Measurements from ENCODE around the gene GLB1L2.

The GLB1L2 gene

GRCh38 chr11:134330611-134331353 lies 1.0 kb upstream of the GLB1L2 start:
- Histone ChIP-seq H3K79me2 (ENCODE audit: control insufficient read depth, insufficient read depth, low read length) (no peaks in the 10 kb centered on the region), H4K5ac (ENCODE audit: low read length) (no peak overlapping the region), H3K4me2 (ENCODE audit: low read length) (peak overlapping the region; percentile 3), H3K4me3 (ENCODE audit: low read length) (no peak overlapping the region), H4K8ac (ENCODE audit: low read depth, low read length) (no peak overlapping the region), H3K27me3 (ENCODE audit: insufficient read depth, low read length, poor library complexity) (peaks cover 3% of the 10 kb centered on the region), H3K18ac (ENCODE audit: low read length) (no peak overlapping the region), H3K27ac (ENCODE audit: low read depth, low read length) (no peak overlapping the region), H2BK15ac (replicated peaks; ENCODE audit: low read depth) (no peak overlapping the region), H2BK5ac (ENCODE audit: low read length) (no peak overlapping the region), H3K4ac (ENCODE audit: low read depth, low read length) (no peak overlapping the region), H2BK120ac (ENCODE audit: low read depth, low read length) (no peak overlapping the region), H2AK5ac (ENCODE audit: low read length) (no peak overlapping the region), H3K23ac (ENCODE audit: low read length) (no peak overlapping the region), H3K36me3 (ENCODE audit: control insufficient read depth, insufficient read depth, low read length) (no peaks in the 10 kb centered on the region), H3K4me1 (ENCODE audit: control insufficient read depth, low read depth, low read length) (no peaks in the 10 kb centered on the region), H3K79me1 (ENCODE audit: low read length) (no peaks in the 10 kb centered on the region), H3K56ac (ENCODE audit: low read length) (peak overlapping the region; percentile 10), H3K9ac (ENCODE audit: low read length) (peak overlapping the region; percentile 16)
- peak; percentile 43 for DNase-seq
- WGBS (ENCODE audit: extremely low coverage, insufficient coverage, low lambda C conversion rate) = no CpG with 5 or more reads among the region's 22 CpGs

- H3K4ac ChIP-seq (ENCODE audit: low read depth, low read length) = no peak overlapping the region
- H3K9ac ChIP-seq (ENCODE audit: low read length) = no peak overlapping the region
- peak overlapping the region; percentile 91 for H3K4me2 ChIP-seq (ENCODE audit: low read length)
- peak; percentile 33 for DNase-seq
- H3K56ac ChIP-seq (ENCODE audit: low read length) = peak overlapping the region; percentile 56
- H3K27ac ChIP-seq (ENCODE audit: low read depth, low read length) = no peak overlapping the region
- H3K18ac ChIP-seq (ENCODE audit: low read length) = no peak overlapping the region
- no peak overlapping the region for H4K5ac ChIP-seq (ENCODE audit: low read length)
- H3K27me3 ChIP-seq (ENCODE audit: insufficient read depth, low read length, poor library complexity) = peaks cover 3% of the 10 kb centered on the region
- no peak overlapping the region for H2BK120ac ChIP-seq (ENCODE audit: low read depth, low read length)
- H3K23ac ChIP-seq (ENCODE audit: low read length) = no peak overlapping the region
- H3K4me3 ChIP-seq (ENCODE audit: low read length) = peak overlapping the region; percentile 56
- H3K79me2 ChIP-seq (ENCODE audit: control insufficient read depth, insufficient read depth, low read length) = no peaks in the 10 kb centered on the region
- no peak overlapping the region for H2BK15ac ChIP-seq (replicated peaks; ENCODE audit: low read depth)
- H2BK5ac ChIP-seq (ENCODE audit: low read length) = no peak overlapping the region
- no peaks in the 10 kb centered on the region for H3K36me3 ChIP-seq (ENCODE audit: control insufficient read depth, insufficient read depth, low read length)
- WGBS (ENCODE audit: extremely low coverage, insufficient coverage, low lambda C conversion rate) = no CpG with 5 or more reads among the region's 40 CpGs
- H2AK5ac ChIP-seq (ENCODE audit: low read length) = no peak overlapping the region
- no peaks in the 10 kb centered on the region for H3K79me1 ChIP-seq (ENCODE audit: low read length)
- no peaks in the 10 kb centered on the region for H3K4me1 ChIP-seq (ENCODE audit: control insufficient read depth, low read depth, low read length)
- peak overlapping the region; percentile 30 for H4K8ac ChIP-seq (ENCODE audit: low read depth, low read length)
These were observed 422 bp downstream of the GLB1L2 start for GRCh38 chr11:134332189-134332631.

- Histone ChIP-seq H3K4me1 (ENCODE audit: control insufficient read depth, low read depth, low read length) (no peaks in the 10 kb centered on the region), H2BK15ac (replicated peaks; ENCODE audit: low read depth) (no peak overlapping the region), H4K8ac (ENCODE audit: low read depth, low read length) (no peak overlapping the region), H2AK5ac (ENCODE audit: low read length) (no peak overlapping the region), H3K79me1 (ENCODE audit: low read length) (no peaks in the 10 kb centered on the region), H3K4me2 (ENCODE audit: low read length) (peak overlapping the region; percentile 91), H3K4me3 (ENCODE audit: low read length) (no peak overlapping the region), H3K27me3 (ENCODE audit: insufficient read depth, low read length, poor library complexity) (peaks cover 3% of the 10 kb centered on the region), H3K9ac (ENCODE audit: low read length) (no peak overlapping the region), H2BK5ac (ENCODE audit: low read length) (no peak overlapping the region), H3K27ac (ENCODE audit: low read depth, low read length) (no peak overlapping the region), H3K4ac (ENCODE audit: low read depth, low read length) (no peak overlapping the region), H2BK120ac (ENCODE audit: low read depth, low read length) (no peak overlapping the region), H4K5ac (ENCODE audit: low read length) (no peak overlapping the region), H3K36me3 (ENCODE audit: control insufficient read depth, insufficient read depth, low read length) (no peaks in the 10 kb centered on the region), H3K56ac (ENCODE audit: low read length) (no peak overlapping the region), H3K79me2 (ENCODE audit: control insufficient read depth, insufficient read depth, low read length) (no peaks in the 10 kb centered on the region), H3K18ac (ENCODE audit: low read length) (no peak overlapping the region), H3K23ac (ENCODE audit: low read length) (no peak overlapping the region)
- no peak for DNase-seq
- WGBS (ENCODE audit: extremely low coverage, insufficient coverage, low lambda C conversion rate) = no CpG with 5 or more reads among the region's 7 CpGs
These were observed 994 bp downstream of the GLB1L2 start for GRCh38 chr11:134332782-134333181.

GRCh38 chr11:134333312-134333711 lies 1.5 kb downstream of the GLB1L2 start:
- H2AK5ac ChIP-seq (ENCODE audit: low read length) = no peak overlapping the region
- peaks cover 3% of the 10 kb centered on the region for H3K27me3 ChIP-seq (ENCODE audit: insufficient read depth, low read length, poor library complexity)
- H3K4me3 ChIP-seq (ENCODE audit: low read length) = no peak overlapping the region

GRCh38 chr11:134333946-134334345 lies 2.2 kb downstream of the GLB1L2 start:
- H3K9ac ChIP-seq (ENCODE audit: low read length) = no peak overlapping the region
- H2BK15ac ChIP-seq (replicated peaks; ENCODE audit: low read depth) = no peak overlapping the region
- peaks cover 3% of the 10 kb centered on the region for H3K27me3 ChIP-seq (ENCODE audit: insufficient read depth, low read length, poor library complexity)
- no peaks in the 10 kb centered on the region for H3K79me2 ChIP-seq (ENCODE audit: control insufficient read depth, insufficient read depth, low read length)
- no peak overlapping the region for H4K8ac ChIP-seq (ENCODE audit: low read depth, low read length)
- H3K36me3 ChIP-seq (ENCODE audit: control insufficient read depth, insufficient read depth, low read length) = no peaks in the 10 kb centered on the region
- DNase-seq = no peak
- no peak overlapping the region for H3K27ac ChIP-seq (ENCODE audit: low read depth, low read length)
- H2BK120ac ChIP-seq (ENCODE audit: low read depth, low read length) = no peak overlapping the region
- no peak overlapping the region for H3K4me3 ChIP-seq (ENCODE audit: low read length)
- H3K23ac ChIP-seq (ENCODE audit: low read length) = no peak overlapping the region
- no peak overlapping the region for H2AK5ac ChIP-seq (ENCODE audit: low read length)
- no peak overlapping the region for H3K4me2 ChIP-seq (ENCODE audit: low read length)
- H3K4ac ChIP-seq (ENCODE audit: low read depth, low read length) = no peak overlapping the region
- no peak overlapping the region for H3K18ac ChIP-seq (ENCODE audit: low read length)
- no peaks in the 10 kb centered on the region for H3K4me1 ChIP-seq (ENCODE audit: control insufficient read depth, low read depth, low read length)
- H2BK5ac ChIP-seq (ENCODE audit: low read length) = no peak overlapping the region
- no peak overlapping the region for H3K56ac ChIP-seq (ENCODE audit: low read length)
- no CpG with 5 or more reads among the region's 3 CpGs for WGBS (ENCODE audit: extremely low coverage, insufficient coverage, low lambda C conversion rate)
- H4K5ac ChIP-seq (ENCODE audit: low read length) = no peak overlapping the region
- no peaks in the 10 kb centered on the region for H3K79me1 ChIP-seq (ENCODE audit: low read length)

More at GRCh38 chr11:134333312-134333711, 1.5 kb downstream of the GLB1L2 start:
- H3K36me3 ChIP-seq (ENCODE audit: control insufficient read depth, insufficient read depth, low read length) = no peaks in the 10 kb centered on the region
- H4K8ac ChIP-seq (ENCODE audit: low read depth, low read length) = no peak overlapping the region
- H3K79me2 ChIP-seq (ENCODE audit: control insufficient read depth, insufficient read depth, low read length) = no peaks in the 10 kb centered on the region
- no peak overlapping the region for H3K4ac ChIP-seq (ENCODE audit: low read depth, low read length)
- H3K27ac ChIP-seq (ENCODE audit: low read depth, low read length) = no peak overlapping the region
- no peak overlapping the region for H3K23ac ChIP-seq (ENCODE audit: low read length)
- H3K9ac ChIP-seq (ENCODE audit: low read length) = no peak overlapping the region
- H3K56ac ChIP-seq (ENCODE audit: low read length) = no peak overlapping the region
- no peak overlapping the region for H4K5ac ChIP-seq (ENCODE audit: low read length)
- WGBS (ENCODE audit: extremely low coverage, insufficient coverage, low lambda C conversion rate) = no CpG with 5 or more reads among the region's 7 CpGs
- no peaks in the 10 kb centered on the region for H3K79me1 ChIP-seq (ENCODE audit: low read length)
- DNase-seq = no peak
- no peak overlapping the region for H3K4me2 ChIP-seq (ENCODE audit: low read length)
- H2BK120ac ChIP-seq (ENCODE audit: low read depth, low read length) = no peak overlapping the region
- no peak overlapping the region for H3K18ac ChIP-seq (ENCODE audit: low read length)
- H2BK5ac ChIP-seq (ENCODE audit: low read length) = no peak overlapping the region
- H2BK15ac ChIP-seq (replicated peaks; ENCODE audit: low read depth) = no peak overlapping the region
- no peaks in the 10 kb centered on the region for H3K4me1 ChIP-seq (ENCODE audit: control insufficient read depth, low read depth, low read length)
